Memory B cell (primary cell): Measurements from ENCODE around the gene FUT2.
A peak's percentile ranks its signal among the peaks of the same experiment; 100 is the strongest.

Source experiments
- ATAC-seq: fragments of 150-1000 bp; cut with Tn5 transposase; 2 replicates; pipeline ENCODE4 v1.10.0; 2021; ENCODE audit warnings: low read depth, mild to moderate bottlenecking, moderate library complexity
- DNase-seq, 2 donors: peaks; one replicate each; pipeline ENCODE4 v3.0.0; 2022; ENCODE audit warnings: low spot score in 2 of 2
- H3K27ac Mint-ChIP-seq: one replicate; pipeline ENCODE4 v1.8.0; 2022; ENCODE audit warnings: mild to moderate bottlenecking, moderate library complexity, mixed read lengths
- H3K27me3 Mint-ChIP-seq: one replicate; pipeline ENCODE4 v1.8.0; 2022; ENCODE audit warnings: mixed read lengths
- H3K36me3 Mint-ChIP-seq: one replicate; pipeline ENCODE4 v1.8.0; 2022; ENCODE audit warnings: mild to moderate bottlenecking, mixed read lengths
- H3K4me1 Mint-ChIP-seq: one replicate; pipeline ENCODE4 v1.8.0; 2022; ENCODE audit warnings: mixed read lengths
- H3K4me3 Mint-ChIP-seq: one replicate; pipeline ENCODE4 v1.8.0; 2022; ENCODE audit warnings: mild to moderate bottlenecking, moderate library complexity, mixed read lengths
- H3K9me3 Mint-ChIP-seq: one replicate; pipeline ENCODE4 v1.8.0; 2022; ENCODE audit warnings: mixed read lengths

The FUT2 gene

DNA sequence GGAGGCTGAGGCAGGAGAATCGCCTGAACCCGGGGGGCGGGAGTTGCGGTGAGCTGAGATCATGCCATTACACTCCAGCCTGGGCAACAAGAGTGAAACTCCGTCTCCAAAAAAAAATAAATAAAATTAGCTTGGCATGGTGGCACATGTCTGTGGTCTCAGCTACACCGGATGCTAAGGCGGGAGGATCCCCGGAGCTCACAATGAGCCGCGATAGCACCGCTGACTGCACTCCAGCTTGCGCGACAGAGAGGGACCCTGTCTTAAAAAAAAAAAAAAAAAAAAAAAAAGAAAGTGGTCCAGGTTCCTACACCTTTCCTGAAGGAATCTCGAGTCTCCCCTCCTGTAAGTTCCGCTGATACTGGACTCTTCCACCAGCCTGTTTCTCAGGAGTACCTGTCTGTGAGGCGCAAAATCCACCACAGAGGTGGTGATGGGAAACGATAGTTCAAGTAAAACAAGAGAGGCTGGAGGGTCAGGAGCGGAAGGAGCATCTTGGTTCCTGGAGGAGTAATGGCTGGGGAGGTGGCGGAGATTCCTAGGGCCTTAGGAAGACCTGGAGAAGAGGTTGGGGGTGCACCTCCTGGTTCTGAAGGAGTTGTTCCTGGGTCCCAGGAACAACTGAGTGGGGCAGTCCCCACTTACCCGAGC lies 56.2 kb downstream of the FUT2 start:
- Mint-ChIP-seq H3K4me3 (peak overlapping the region; percentile 69), H3K36me3 (no peaks in the 10 kb centered on the region), H3K4me1 (peaks cover 15% of the 10 kb centered on the region), H3K27ac (no peak overlapping the region), H3K9me3 (no peaks in the 10 kb centered on the region), H3K27me3 (peaks cover 26% of the 10 kb centered on the region)
- ATAC-seq (no peak), DNase-seq (no peak)

- no peak within 1 kb of the TSS for H3K27ac Mint-ChIP-seq
- peak within 1 kb of the TSS; percentile 75 for H3K4me3 Mint-ChIP-seq
- H3K4me1 Mint-ChIP-seq = peaks cover 15% of the 10 kb centered on the region
- no peak for DNase-seq
- peak; percentile 80 for ATAC-seq
- peaks cover 23% of the 10 kb centered on the region for H3K27me3 Mint-ChIP-seq
- H3K9me3 Mint-ChIP-seq = no peaks in the 10 kb centered on the region
- no peaks in the 10 kb centered on the region for H3K36me3 Mint-ChIP-seq
Measured at GRCh38 chr19:48752496-48753365, 57.0 kb downstream of the FUT2 start, which contains the start of gene FUT1. TSS of gene FUT1 (minus strand) at chr19:48752641. CDS start at chr19:48751281, 1,360 bp downstream.

- H3K27ac Mint-ChIP-seq = no peak within 1 kb of the TSS
- no peaks in the 10 kb centered on the region for H3K36me3 Mint-ChIP-seq
- H3K27me3 Mint-ChIP-seq = peaks cover 19% of the 10 kb centered on the region
- DNase-seq = no peak
- H3K9me3 Mint-ChIP-seq = no peaks in the 10 kb centered on the region
- H3K4me3 Mint-ChIP-seq = no peak within 1 kb of the TSS
- H3K4me1 Mint-ChIP-seq = peaks cover 15% of the 10 kb centered on the region
- ATAC-seq = no peak
Measured at GRCh38 chr19:48755084-48755641, 59.4 kb downstream of the FUT2 start, which contains the start of gene FGF21. TSS of gene FGF21 (plus strand) at chr19:48755524. CDS start at chr19:48756237, 713 bp downstream.
